Head of caudate nucleus (tissue), 42 donors: Measurements from ENCODE around the gene MICAL2.

ENCODE experiments used
- DNase-seq, 42 donors: peaks; one replicate each; pipeline versions ENCODE4 v3.0.0 to v3.0.0-alpha.2; 2020 to 2021; ENCODE audit warnings: mixed read lengths in 7 of 42
- intact Hi-C: fragments of 100-400 bp; cut with DNase I; formaldehyde crosslinking; loops from one replicate; pipeline ENCODE4 v1.15.0; 2022

MICAL2 gene

DNA sequence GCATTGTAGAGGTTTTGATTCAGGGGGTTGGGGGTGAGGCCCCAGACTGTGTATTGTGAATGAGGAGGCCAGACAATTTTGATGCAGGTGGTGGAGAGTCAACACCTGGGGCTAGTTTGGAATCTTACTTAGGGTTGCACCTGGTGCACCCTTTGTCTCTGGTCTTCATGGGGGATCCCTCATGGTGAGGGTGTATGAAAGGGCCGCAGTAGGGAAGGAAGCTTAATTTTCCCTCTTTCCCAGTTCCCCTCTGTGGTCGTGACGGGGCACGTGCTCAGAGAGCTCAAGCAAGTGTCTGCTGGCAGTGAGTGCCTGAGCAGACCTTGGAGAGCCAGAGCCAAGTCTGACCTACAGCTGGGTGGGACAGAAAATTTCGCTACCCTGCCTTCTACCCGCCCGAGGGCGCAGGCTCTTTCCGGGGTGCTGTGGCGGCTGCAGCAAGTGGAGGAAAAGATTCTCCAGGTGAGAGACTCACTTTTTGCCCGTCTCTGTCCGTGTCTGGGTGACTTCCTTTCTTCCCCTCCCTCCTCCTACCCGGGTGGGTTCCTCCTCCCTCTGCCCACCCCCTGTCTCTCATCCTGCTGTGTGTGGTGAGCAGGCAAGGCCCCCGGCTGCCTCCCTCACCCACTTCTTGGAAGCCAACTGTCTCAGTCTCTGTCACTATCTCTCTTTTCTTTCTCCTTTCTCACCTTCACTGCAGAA lies 131.7 kb downstream of the MICAL2 start:
- intact Hi-C loops: no loop called here
- no peak for DNase-seq

DNA sequence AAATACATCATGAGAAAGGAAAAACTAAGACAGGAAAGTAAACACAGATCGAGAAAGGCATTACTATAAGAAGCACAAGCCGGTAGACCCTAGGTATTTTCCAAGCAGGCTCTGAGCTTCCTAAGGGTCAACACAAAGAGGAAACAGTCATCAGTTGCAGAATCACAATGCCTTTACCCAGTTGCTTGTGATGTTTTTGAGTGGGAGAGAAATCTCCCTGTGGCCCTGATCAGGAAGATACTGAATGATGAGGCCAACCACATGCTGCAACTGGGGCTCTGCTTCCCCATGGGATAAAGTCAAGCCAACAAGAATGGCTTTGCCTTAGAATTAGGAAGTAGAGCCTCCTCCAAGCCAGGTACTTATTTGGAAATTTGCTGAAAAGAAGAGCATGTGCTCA lies 132.6 kb downstream of the MICAL2 start:
- DNase-seq: no peak

DNA sequence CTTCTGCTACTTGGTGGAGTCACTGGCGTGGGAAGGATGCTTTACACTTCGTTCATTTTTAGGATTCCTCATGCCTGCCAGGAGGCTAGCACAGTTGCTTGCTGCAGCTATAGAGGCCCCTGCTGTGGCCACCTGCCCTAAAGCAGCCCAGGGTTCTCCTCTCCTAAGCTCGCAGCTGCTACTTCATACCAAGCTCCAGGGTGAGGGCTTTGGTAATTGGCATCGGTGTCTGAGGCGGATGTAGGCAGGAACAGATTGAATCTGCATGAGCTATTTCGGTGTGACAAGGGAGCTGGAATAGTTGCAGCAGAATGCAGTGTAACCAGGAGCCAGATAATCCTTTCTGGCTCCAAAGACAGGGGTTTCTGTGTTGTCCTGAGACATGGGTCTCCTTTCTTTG lies 133.1 kb downstream of the MICAL2 start:
- peak in 30 of 42 donors; percentile 13 to 77 (median 42) for DNase-seq
- intact Hi-C loops: no loop called here

More for the DNA sequence above, 132.6 kb downstream of the MICAL2 start:
- intact Hi-C loops: no loop called here

DNA sequence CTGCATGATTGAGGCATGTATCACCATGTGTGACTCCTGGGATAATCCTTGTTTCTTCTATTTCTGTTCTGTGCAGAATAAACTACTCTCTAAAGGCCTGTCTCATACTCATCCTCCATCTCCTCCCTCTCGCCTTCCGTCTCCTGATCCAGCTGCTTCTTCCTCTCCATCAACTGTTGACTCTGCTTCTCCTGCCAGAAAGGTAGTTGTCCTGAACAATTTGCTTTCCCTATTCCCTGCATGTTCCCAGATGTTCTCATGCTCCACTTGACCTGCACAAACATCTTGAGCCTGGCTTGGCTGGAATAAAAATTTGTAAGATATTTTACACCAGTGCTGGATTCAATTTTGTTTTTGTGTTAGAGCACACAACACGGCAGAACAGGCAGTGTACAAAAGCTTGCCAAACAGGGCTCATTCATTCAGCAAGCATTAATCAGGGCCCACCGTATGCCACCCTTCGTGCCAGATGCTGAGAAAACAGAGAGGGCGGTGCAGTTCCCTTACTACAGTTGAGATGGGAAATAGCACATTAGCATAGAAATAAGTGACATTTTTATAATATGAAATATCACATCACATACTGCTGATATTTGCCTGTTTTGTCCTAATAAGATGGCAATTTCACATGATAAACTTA lies 133.6 kb downstream of the MICAL2 start:
- peak in 14 of 42 donors; percentile 22 to 62 (median 43) for DNase-seq
- intact Hi-C loops: no loop called here

DNA sequence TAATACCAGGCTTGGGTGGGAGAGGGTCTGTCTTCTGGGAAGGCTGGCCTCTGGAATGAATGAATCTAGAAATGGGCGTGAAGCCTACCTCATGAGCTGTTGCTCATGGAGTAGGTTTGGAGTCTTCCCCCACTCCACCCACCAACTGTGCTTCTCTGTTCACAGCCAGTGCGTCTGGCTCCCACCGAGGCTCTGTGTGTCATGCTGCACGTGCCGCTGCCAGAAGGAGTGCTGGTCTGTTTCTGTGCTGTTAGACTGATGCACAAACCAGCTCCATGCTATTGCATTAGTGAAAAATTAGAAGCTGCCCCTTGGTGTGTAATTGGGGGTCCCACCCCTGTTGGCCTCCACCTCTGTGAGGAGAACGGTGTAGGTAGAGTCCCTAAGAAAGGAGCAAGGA lies 134.7 kb downstream of the MICAL2 start:
- DNase-seq: peak in 28 of 42 donors; percentile 14 to 70 (median 42)

DNA sequence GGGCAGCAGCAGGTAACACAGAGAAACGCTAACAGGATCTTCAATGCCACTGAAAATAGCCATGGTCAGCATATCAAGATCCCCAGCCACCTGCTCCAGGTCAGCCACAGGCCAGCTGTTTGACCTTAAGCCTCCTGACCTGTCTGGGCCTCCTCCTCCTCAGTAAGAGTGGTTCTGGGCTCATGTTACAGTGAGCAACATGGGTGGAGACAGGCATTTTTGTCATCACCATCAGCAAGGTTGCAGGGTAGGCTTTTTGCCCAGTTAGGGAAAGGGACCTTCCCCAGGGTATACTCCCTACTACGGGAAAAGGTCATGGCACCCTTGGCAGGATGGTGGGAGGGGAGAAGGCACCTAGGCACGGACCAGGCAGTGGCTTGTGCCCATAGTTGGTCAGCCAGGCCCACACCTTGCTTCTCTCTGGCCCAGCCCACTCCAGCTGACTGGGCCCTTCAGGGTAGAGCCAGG lies 135.2 kb downstream of the MICAL2 start:
- no peak for DNase-seq
- intact Hi-C loops: no loop called here

More for the DNA sequence above, 134.7 kb downstream of the MICAL2 start:
- intact Hi-C loops: no loop called here

DNA sequence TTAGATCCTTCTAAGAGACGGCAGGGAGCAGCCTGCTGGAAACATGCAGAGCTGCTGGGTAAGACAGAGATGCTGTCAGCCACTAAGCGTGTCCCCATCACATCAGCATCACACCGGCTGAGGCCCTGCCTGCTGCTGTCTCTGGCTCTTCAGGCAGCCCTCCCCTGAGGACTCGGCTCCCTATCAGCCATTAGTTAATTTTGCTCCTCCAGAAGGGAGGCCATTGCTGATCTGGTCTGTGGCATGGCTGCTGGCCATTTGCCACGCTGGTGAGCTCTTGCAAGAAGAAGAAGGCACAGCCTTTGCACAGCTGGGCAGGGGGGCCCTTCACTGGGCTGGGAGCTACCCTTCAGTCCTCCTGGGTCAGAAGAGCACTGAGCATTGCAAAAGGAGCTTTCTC lies 135.8 kb downstream of the MICAL2 start:
- peak in 1 of 42 donors; percentile 19 for DNase-seq
- intact Hi-C loops: no loop called here

DNA sequence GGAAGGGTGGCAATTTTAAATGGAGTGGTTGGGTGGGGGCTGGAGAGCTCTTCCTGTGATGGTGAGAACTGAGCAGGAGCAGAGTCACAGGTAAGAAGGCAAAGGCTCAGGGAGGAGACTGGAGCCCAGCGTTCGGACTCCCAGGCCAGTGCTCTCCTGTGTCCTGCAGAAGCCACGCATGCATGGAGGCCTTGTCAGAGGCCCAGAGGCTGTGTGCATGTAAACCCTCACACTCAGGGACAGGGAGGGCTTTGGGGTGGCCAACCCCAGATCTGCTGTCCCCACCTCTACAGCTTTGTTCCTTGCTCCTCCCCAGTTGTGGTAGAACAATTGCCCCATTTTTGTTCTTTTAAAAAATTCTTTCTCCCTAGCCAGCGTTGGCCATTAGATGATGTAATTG lies 136.6 kb downstream of the MICAL2 start:
- DNase-seq: no peak
- intact Hi-C loops: no loop called here

DNA sequence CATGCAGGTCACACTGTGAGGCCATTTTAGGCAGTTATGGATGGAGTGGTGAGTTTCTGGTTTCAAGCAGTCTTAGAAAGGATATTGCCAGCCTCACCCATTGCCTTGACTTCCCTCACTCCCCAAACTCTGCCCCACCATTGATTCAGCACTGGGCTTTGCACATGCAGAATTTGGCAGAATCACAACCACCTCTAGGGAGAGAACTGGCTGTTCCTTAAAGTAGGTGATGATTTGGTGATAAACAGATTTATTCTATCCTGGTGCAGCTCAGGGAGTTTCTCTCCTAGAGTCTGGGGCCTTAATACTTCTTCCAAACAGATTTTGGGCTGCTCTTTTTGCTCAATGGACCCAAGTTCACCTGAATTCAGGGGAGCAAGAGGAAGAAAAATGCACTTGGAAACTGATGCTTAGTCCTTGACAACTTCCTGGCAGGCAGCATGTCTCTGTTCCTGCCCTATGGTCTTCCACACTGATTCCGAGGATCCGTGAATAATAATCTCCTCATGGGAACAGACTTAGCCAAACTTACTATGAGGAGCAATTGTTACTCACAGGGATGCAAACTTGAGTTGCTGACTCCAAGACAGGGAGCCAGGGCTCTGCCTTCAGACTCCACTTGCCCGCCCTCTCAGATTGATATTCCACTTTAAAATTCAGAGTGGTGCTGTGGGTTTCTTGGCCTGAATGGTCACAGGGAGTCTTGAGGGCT lies 137.3 kb downstream of the MICAL2 start:
- intact Hi-C loops: no loop called here
- DNase-seq: no peak

DNA sequence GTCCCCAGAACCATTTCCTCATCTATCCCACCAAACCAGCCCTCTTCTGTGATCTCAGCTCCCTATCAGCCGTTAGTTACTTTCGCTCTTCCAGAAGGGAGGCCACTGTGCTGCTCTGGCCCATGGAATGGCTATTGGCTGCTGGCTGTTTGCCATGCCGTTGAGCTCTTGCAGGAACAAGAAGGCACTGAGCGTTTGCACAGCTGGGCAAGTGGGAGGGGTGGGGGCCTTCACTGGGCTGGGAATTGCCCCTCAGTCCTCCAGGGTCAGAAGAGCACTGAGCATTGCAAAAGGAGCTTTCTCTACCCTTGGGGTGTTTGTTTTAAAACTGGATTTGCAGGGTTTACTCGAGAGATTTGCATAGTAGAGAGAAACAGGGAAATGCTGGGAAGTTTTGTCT lies 137.9 kb downstream of the MICAL2 start:
- intact Hi-C loops: no loop called here
- DNase-seq: peak; percentile 58 to 90 (median 79)

DNA sequence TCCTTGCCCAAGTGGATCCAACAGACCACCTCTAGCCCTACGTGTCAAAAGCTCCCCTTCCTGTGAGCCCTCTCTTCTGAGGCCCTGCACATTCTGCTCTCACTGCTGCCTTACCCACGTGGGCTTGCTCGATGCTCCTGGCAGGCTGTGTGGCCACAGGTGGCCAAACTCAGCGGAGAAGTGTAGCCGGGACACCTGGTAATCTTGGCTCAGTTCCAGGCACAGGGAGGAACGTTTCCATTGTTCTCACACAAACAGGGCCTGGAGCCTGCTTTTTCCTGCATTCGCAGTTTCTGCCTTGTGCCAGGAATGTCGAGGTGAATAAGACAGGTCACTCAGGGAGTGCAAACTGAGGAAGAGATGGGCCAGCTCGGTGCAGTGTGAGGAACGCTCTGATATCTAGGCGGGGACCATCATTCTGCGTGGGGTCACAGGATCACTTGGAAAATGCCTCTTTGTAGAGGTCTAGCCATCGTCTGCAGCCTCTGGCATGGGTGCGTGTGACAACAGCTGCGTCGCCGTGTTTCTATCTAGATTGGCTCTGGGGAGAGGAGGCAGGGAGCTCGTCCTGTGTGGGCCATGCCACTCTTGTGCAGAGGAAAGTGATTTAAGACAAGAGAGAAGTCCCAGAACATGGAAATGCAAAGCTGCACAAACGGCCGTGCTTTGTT lies 139.3 kb downstream of the MICAL2 start:
- no peak for DNase-seq
- intact Hi-C loops: no loop called here

DNA sequence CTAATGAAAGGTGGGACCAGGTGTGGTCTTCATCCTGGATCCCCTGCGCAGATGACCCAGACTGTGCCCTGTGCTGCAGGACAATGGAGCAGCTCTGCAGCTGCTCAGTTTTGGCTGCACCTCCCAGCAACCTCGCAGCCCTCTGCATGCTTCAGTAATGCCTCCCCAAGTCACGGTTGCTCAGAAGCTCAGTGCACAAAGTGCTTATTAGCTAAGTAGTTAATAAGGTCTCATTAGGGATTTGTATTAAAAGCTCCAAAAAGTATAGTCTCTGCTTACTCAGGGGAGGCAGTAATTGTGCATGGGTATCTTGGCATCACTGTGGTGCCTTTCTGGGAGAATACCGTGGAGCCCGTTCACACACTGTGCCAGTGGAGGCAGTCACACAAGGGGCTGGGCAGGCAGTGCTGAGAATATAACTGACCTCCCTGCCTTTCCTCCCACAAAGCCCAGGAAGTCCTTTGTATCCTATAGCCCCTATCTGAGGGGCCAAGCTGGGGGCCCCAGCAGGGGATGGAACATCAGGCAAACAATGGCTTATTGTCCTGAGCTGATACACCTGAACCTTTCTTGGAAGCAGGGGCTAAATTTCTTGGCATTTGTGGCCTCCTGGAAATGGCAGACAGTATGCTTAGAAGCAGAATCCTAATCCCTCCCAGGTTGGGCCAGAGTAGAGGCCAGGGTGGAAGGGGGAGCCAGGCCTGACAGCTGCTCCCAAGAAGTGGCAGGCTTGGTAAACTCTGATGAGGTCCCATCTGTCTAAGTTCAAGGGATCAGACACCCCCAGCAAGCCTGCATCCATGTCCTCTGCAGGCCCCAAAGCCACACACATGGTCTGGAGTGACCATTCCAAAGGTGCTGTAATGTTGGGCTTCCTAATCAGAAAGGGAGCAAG lies 141.5 kb downstream of the MICAL2 start:
- intact Hi-C loops: no loop called here

DNA sequence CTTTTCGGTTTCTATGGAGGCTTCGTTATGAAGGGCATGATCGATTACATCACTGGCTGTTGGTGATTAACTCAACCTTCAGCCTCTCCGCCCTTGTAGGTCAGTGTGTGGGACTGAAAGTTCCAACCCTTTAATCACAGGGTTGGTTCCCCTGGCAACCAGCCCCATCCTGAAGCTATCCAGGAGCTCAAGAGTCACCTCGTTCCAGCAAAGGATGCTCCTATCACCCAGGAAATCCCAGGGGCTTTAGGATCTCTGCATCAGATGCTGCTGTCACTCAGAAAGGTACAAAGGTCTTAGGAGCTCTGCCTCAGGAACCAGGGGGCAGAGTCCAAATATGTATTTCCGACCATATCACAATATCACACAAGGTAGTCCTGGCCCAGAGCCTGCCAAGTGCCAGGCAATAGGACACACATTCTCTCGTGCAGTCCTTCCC lies 143.5 kb downstream of the MICAL2 start:
- DNase-seq: no peak
- intact Hi-C loops: no loop called here

More for the DNA sequence above, 141.5 kb downstream of the MICAL2 start:
- DNase-seq: no peak

DNA sequence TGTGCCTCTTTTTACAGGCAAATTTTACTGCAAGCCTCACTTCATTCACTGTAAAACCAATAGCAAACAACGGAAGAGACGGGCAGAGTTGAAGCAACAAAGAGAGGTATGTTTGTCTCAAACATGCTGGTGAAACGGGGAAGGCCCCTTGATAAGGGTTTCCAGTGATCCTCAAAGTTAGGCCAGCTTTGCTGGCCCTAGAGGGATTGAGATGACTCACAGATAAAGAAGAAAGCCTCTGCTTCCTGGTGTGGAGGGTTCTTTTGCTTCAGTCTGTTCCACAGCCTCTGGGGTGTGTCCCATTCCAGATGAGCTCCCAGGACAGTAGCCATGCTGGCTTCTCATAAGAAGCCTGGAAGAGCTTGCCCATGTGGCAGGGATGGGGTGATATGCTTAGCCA lies 148.1 kb downstream of the MICAL2 start:
- no peak for DNase-seq
- intact Hi-C loops: no loop called here

DNA sequence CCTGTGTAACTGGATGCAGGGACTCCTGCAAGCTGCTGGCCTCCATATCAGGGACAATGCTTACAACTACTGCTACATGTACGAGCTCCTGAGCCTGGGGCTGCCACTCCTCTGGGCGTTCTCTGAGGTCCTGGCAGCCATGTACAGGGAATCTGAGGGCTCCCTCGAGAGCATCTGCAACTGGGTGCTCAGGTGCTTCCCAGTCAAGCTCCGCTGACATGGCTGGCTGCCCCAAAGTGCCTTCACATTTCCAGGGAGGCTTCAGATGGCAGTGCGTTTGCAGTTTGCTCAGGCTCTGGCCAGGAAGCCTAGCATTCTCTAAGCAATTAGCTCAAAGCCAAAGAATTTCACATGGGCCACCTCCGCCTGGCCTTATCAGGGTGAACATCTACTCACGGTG lies 149.6 kb downstream of the MICAL2 start:
- DNase-seq: no peak
- intact Hi-C loops: no loop called here

DNA sequence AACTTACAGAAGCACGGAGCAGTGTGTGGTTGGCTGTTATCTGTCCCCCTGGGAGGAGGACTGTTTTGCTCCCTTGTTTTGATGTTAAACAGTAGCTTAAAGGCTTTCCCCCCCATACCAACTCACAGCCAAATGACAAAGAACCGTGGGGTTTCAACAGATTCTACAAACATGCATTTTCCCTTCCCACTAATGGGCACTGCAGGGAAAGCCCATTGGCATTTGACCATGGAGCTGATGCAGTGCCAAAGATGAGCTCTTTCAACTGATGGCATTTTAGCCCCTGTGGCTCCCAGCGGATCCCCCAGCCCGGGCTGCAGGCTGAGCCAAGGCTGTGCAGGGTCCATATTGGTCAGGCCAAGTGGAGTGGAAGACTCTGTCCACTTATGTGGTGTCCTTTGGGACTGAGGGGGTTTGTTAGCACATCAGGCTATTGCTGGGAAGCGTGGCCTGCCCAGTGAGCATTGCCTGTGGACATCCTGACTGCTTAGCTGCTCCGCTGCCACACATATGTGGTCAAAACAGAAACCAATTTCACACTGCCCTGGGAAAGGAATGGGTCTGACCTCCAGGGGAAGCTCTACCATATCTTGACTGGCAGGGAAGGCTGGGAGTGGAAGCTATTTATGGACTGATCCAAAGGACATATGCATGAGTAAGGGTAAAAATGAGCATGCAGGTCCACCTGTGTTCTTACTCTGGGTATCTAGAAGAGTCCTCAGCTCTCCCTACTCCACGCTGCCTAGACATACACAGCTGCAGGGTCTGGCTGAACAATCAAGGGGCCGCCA lies 150.5 kb downstream of the MICAL2 start:
- no peak for DNase-seq
- intact Hi-C loops: no loop called here

DNA sequence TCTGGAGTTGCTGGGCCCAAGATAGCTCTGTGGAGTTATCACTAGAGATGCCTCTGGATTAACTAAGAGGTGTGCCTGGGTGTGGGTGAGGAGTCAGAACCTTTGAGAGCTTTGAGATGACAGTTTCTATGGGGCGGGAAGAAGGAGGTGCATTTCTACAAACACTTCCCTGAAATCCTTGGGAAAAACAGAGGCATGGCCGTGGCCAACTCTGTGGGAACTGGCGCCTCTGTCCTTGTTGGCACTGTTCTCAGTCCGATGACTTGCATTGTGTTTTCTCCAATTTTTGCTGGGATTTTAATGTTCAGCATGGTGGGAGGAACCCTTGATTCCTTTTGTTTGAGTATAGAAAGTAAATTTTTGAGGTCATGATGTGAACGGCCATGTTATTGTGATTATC lies 151.2 kb downstream of the MICAL2 start:
- intact Hi-C loops: no loop called here
- DNase-seq: peak in 3 of 42 donors; percentile 13 to 37 (median 22)
